Measurements from ENCODE around the gene ETDC. TPM values are rescaled to one million over a fixed set of nuclear protein-coding genes. Genes with fewer than 3 reads are reported as not detected.

Gene ETDC
- total RNA-seq, 3 donors from 2014 or later (not counting 1 experiment from before 2014, with no cell fraction given) = not detected

DNA sequence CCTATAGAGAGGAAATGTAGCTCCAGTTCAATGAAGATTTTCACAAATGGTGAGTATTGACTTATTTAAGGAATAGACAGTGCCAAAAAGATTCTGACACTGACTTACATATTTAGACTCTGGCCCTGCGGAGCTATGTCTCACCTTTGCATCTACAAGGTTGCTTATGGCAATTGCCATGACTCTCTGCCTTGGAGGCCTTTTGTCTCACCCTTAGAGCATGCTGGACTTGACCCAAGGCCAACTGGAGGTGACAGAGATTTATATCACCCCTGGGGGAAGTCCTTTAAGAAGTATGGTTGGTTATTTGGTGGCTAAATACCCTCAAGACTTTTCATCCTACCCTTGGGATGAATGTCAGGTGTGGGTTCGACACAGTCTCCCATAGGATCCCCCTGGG is 4.5 kb upstream of the ETDC start:
- H3K4me1 Mint-ChIP-seq = peaks cover 0 to 4% of the 10 kb centered on the region in 2 donors
- H3K36me3 ChIP-seq (ENCODE audit: control insufficient read depth, insufficient read depth, low read length) = no peaks in the 10 kb centered on the region
- TF ChIP-seq, protein P1, sequence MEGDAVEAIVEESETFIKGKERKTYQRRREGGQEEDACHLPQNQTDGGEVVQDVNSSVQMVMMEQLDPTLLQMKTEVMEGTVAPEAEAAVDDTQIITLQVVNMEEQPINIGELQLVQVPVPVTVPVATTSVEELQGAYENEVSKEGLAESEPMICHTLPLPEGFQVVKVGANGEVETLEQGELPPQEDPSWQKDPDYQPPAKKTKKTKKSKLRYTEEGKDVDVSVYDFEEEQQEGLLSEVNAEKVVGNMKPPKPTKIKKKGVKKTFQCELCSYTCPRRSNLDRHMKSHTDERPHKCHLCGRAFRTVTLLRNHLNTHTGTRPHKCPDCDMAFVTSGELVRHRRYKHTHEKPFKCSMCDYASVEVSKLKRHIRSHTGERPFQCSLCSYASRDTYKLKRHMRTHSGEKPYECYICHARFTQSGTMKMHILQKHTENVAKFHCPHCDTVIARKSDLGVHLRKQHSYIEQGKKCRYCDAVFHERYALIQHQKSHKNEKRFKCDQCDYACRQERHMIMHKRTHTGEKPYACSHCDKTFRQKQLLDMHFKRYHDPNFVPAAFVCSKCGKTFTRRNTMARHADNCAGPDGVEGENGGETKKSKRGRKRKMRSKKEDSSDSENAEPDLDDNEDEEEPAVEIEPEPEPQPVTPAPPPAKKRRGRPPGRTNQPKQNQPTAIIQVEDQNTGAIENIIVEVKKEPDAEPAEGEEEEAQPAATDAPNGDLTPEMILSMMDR (IDR thresholded peaks at IDR 0.05) = no peak
- WGBS (ENCODE audit: insufficient coverage) = 95% methylated on average over 2 of the region's 2 CpGs
- H3K27me3 Mint-ChIP-seq (ENCODE audit: low read depth in 2 of 2) = peaks cover 0 to 6% of the 10 kb centered on the region in 2 donors
- H3K4me3 Mint-ChIP-seq = no peak overlapping the region
- H3K27ac ChIP-seq (ENCODE audit: low read length) = no peak overlapping the region
- no peaks in the 10 kb centered on the region for H3K27me3 ChIP-seq (ENCODE audit: control insufficient read depth, insufficient read depth, low read length)
- H3K4me1 ChIP-seq (ENCODE audit: control insufficient read depth, insufficient read depth, low read length) = no peaks in the 10 kb centered on the region
- no peak overlapping the region for H3K27ac Mint-ChIP-seq
- no peaks in the 10 kb centered on the region for H3K9me3 ChIP-seq (ENCODE audit: control insufficient read depth, insufficient read depth, low read length)
- H3K9me3 Mint-ChIP-seq = no peaks in the 10 kb centered on the region
- no peak for DNase-seq
- intact Hi-C loops (cut with micrococcal nuclease) = no loop called here
- H3K4me3 ChIP-seq (ENCODE audit: low read length) = no peak overlapping the region
- no peak for ATAC-seq
- no peaks in the 10 kb centered on the region for H3K36me3 Mint-ChIP-seq

DNA sequence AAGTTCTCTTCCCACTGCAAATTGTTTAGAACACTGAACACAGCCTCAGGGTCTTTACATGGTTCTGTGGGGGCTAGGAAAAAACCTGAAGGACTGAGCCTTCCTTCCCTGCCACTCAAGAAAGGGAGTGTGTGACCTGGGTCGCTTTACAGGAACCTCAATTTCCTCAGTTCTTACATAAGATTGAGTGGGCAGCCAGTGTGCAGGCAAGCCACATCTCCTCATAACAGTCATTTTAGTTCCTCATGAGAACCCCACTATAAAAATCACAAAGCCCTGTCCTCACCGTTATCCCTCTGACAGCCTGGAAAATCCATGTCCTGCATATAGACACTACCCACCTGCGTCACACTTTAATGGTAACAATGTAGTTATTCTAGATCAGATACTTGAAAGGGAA is 2.1 kb upstream of the ETDC start:
- H3K4me1 Mint-ChIP-seq = peaks cover 0 to 4% of the 10 kb centered on the region in 2 donors
- H3K27ac Mint-ChIP-seq = no peak overlapping the region
- H3K27me3 ChIP-seq (ENCODE audit: control insufficient read depth, insufficient read depth, low read length) = no peaks in the 10 kb centered on the region
- no peaks in the 10 kb centered on the region for H3K36me3 Mint-ChIP-seq
- no peaks in the 10 kb centered on the region for H3K36me3 ChIP-seq (ENCODE audit: control insufficient read depth, insufficient read depth, low read length)
- no peak overlapping the region for H3K4me3 Mint-ChIP-seq
- peaks cover 0 to 6% of the 10 kb centered on the region in 2 donors for H3K27me3 Mint-ChIP-seq (ENCODE audit: low read depth in 2 of 2)
- H3K4me3 ChIP-seq (ENCODE audit: low read length) = no peak overlapping the region
- no peaks in the 10 kb centered on the region for H3K9me3 Mint-ChIP-seq
- TF ChIP-seq, protein P1 (IDR thresholded peaks at IDR 0.05) = no peak
- WGBS (ENCODE audit: insufficient coverage) = 67% methylated on average over 1 of the region's 3 CpGs
- DNase-seq (no peak), ATAC-seq (no peak)
- no peak overlapping the region for H3K27ac ChIP-seq (ENCODE audit: low read length)
- no peaks in the 10 kb centered on the region for H3K4me1 ChIP-seq (ENCODE audit: control insufficient read depth, insufficient read depth, low read length)
- intact Hi-C loops (cut with micrococcal nuclease) = no loop called here
- no peaks in the 10 kb centered on the region for H3K9me3 ChIP-seq (ENCODE audit: control insufficient read depth, insufficient read depth, low read length)

DNA sequence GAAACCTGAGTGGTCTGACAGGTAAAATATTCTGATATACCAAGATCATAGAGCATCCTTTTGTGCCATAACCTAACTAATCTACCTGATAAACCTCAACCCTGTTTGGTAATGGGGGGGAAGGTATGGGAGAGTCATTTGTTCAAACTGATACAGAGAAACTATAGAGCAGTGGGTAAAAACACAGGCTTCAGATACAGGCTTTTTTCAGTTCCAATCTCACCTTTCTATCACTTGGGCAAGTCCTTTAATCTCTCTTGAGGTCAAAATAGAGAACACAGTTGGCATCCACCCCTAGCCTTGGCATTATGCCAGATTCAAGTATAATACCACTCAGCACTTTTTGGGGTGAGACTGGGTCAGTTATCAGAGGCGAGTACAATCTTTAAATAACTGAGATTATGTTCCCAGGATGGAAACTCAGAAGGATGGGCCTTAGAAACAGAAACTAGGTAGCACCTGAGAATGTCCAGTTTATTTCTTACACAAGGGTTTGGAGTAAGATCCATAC is 880 bp upstream of the ETDC start:
- TF ChIP-seq, protein P1 (IDR thresholded peaks at IDR 0.05) = no peak
- Histone ChIP-seq H3K27ac (ENCODE audit: low read length) (no peak overlapping the region), H3K4me3 (ENCODE audit: low read length) (no peak overlapping the region), H3K9me3 (ENCODE audit: control insufficient read depth, insufficient read depth, low read length) (no peaks in the 10 kb centered on the region), H3K36me3 (ENCODE audit: control insufficient read depth, insufficient read depth, low read length) (no peaks in the 10 kb centered on the region), H3K27me3 (ENCODE audit: control insufficient read depth, insufficient read depth, low read length) (no peaks in the 10 kb centered on the region), H3K4me1 (ENCODE audit: control insufficient read depth, insufficient read depth, low read length) (no peaks in the 10 kb centered on the region)
- DNase-seq (no peak), ATAC-seq (no peak)
- no peak overlapping the region for H3K27ac Mint-ChIP-seq
- no peaks in the 10 kb centered on the region for H3K36me3 Mint-ChIP-seq
- intact Hi-C loops (cut with micrococcal nuclease) = no loop called here
- peaks cover 0 to 4% of the 10 kb centered on the region in 2 donors for H3K4me1 Mint-ChIP-seq
- whole genome bisulfite sequencing (ENCODE audit: insufficient coverage) = 83% methylated on average over 1 of the region's 1 CpG
- no peak overlapping the region for H3K4me3 Mint-ChIP-seq
- H3K27me3 Mint-ChIP-seq (ENCODE audit: low read depth in 2 of 2) = peaks cover 0 to 6% of the 10 kb centered on the region in 2 donors
- H3K9me3 Mint-ChIP-seq = no peaks in the 10 kb centered on the region

DNA sequence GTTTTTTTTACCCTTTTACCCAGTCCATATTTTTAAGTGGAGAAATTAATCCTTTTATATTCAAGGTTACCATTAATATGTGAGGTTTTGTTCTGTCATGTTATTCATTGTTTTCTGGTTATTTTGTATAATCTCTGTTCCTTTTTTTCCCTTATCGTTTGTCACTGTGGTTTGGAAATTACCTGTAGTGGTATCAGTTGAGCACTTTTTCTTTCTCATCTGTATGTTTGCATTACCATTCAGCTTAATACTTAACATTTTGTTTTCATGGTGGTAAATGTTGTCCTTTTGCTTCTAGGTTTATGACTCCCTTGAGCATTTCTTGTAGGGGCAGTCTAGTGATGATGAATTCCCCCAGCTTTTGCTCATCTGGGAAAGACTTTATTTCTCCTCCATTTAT is 6.6 kb downstream of the ETDC start:
- intact Hi-C loops (cut with micrococcal nuclease) = no loop called here
- H3K4me3 Mint-ChIP-seq = no peak overlapping the region
- peaks cover 0 to 3% of the 10 kb centered on the region in 2 donors for H3K9me3 Mint-ChIP-seq

More for the DNA sequence above, 6.6 kb downstream of the ETDC start:
- no peaks in the 10 kb centered on the region for H3K4me1 Mint-ChIP-seq
- no peak overlapping the region for H3K4me3 ChIP-seq (ENCODE audit: low read length)
- H3K27ac Mint-ChIP-seq = no peak overlapping the region
- WGBS (ENCODE audit: insufficient coverage) = no CpG with 5 or more reads among the region's 1 CpG
- no peaks in the 10 kb centered on the region for H3K36me3 Mint-ChIP-seq
- TF ChIP-seq, protein P1 (IDR thresholded peaks at IDR 0.05) = no peak
- no peak for DNase-seq
- no peak overlapping the region for H3K27ac ChIP-seq (ENCODE audit: low read length)
- H3K27me3 ChIP-seq (ENCODE audit: control insufficient read depth, insufficient read depth, low read length) = no peaks in the 10 kb centered on the region
- peaks cover 1% of the 10 kb centered on the region for H3K9me3 ChIP-seq (ENCODE audit: control insufficient read depth, insufficient read depth, low read length)
- ATAC-seq = no peak
- no peaks in the 10 kb centered on the region for H3K36me3 ChIP-seq (ENCODE audit: control insufficient read depth, insufficient read depth, low read length)
- H3K4me1 ChIP-seq (ENCODE audit: control insufficient read depth, insufficient read depth, low read length) = no peaks in the 10 kb centered on the region
- H3K27me3 Mint-ChIP-seq (ENCODE audit: low read depth in 2 of 2) = no peaks in the 10 kb centered on the region

Measured in natural killer cell (primary cell).